ENCODE measurements around the gene MAGI2.

- TF ChIP-seq CTCF (IDR thresholded peaks at IDR 0.05; ENCODE audit: insufficient read depth, low read depth, low read length): no peak
- TF ChIP-seq EZH2 (IDR thresholded peaks at IDR 0.05; ENCODE audit: insufficient read depth, low read length): no peak
Observed at GRCh38 chr7:78786055-78786454, 667.4 kb downstream of the MAGI2 start.

Data from astrocyte (in vitro differentiated cells and primary cell).